GM15510 (cell line): Measurements from ENCODE around the gene DEGS2.

Experiments used
- POLR2A ChIP-seq: IDR thresholded peaks from 3 replicates; pipeline ENCODE4 v1.6.1; 2011; ENCODE audit warnings: borderline replicate concordance; ENCODE audit not compliant: insufficient read length; ENCODE audit errors: extremely low read depth

Gene DEGS2

DNA sequence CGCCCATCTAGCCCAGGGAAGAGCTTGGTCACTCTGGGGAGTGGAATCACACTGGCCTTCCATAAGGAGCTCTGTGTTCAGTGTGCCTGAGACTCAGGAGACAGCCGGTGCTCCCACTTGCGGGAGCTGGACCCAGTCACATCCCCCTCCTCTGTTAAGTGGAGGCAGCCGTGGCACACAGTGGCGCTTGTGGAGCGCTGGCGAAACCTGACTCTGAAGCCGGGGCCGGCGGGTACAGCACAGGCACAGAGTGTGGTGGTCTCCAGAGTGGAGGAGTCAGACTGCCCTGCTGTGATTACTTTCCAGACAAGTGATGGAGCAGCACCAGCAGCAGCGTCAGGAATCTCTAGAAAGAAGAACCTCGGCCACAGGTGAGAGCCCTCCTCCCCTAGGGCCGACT, 33.0 kb downstream of the DEGS2 start:
- TF ChIP-seq POLR2A: no peak

DNA sequence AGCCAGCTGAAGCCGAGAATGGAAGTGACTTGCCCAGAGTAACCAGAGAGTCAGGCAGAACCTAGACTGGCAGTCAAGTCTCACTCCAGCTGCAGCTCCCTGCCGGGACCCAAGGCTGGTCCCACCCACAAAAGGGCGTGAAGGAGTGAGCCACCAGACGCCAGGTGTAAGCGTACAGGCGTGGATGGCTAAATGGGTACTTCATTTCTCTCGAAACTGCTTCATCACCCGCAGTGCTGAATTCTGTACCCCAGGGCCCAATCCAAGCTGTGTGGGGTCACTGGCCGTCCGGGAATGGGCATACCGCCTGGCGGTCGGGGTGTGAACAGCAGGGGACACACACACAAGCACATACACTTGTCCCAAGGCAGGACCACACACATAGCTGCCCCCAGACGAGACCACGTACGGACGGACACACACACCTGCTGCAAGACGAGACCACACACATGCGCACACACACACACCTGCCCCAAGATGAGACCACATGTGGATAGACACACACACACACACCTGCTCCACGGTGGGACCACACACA, 34.8 kb downstream of the DEGS2 start:
- TF ChIP-seq POLR2A: no peak

DNA sequence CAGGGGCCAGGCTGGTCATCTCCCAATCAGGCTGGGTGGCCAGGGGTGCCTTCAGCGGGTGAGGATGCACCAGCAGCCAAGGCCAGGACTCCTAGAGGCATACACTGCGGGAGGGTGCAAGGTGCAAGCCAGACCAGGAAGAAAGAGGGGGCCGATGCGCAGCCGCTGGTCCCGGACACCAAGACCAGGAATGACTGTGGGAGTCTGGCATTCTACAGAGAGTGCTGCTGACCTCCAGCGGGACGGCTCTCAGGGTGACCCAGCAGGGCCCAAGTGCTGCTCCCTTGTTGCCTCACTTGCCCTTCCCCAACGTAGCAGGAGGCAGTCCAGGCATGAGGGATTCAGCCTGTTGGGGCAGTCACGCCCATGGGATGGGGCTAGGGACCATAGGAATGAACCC, 35.8 kb downstream of the DEGS2 start:
- no peak for TF ChIP-seq POLR2A

DNA sequence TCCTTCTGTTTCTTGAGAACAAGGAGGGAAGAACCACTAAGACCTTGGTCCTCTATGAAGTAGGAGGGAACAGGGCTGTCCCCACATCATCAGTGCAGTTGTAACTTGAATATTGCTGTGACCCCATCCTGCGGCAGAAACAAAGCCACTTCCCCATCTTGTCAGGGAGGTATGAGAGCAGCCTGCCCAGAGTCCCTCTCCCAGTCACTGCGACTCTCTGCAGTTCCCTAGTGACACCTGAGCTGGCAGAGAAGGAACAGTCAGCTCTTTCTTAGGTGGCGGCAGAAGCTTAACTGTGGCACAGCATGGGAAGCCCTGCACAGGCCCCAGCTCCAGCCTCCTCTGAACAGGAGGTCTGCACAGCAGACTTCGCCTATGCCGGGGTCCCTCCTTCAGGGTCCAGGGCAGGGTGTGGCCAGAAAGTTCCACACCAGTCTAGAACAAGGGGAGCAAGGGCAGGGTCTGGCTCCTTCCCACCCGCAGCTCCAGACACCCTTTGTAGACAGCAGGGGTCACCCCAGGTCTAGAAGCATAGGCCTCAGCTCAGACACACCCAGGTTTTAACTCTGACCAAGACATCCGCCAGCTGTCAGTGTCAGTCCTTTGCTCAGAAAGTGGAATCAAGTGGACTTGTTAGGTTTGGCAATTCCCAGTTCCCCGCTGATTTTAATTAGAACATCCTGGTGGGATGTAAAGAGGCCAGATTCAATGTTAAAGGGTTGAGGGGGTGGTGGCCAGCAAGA, 36.8 kb downstream of the DEGS2 start:
- TF ChIP-seq POLR2A: no peak

DNA sequence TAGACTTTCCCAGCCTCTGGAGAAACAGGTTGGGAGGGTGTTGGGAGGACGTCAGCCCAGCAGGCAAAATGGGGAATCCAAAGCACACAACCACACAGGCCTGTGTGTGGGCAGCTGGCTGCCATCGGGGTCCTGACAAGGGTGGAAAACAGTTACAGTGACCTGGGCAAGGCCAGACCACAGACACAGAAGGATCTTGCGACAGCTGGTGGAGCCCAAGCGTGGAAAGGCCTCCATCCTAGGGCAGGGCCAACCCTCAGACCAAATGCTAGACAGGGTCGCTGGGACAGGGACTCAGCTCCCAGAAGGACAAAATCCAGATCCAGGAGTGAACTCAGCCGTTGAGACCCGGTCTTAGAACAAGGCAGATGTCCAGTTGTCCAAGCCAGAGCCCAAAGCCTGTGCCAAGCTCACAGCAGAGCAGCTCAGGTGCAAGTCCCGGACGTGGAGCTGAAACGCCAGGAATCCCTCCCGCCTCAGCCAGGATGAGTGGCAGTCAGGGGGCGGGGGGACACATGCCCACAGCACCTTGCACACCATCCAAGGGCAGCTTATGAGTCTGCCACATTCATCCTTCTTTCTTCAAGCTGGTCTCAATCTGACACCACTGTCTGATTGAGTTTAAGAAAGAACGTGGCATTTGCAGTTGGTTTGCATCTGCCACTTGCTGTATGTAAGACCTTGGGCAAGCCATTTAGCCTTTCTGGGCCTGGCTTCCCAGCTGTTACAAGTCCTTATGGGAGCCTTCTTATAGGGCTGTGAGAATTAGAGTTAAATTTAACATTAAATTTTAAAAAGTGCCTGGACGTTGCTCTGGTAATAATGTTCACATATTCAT, 37.6 kb downstream of the DEGS2 start:
- no peak for TF ChIP-seq POLR2A

DNA sequence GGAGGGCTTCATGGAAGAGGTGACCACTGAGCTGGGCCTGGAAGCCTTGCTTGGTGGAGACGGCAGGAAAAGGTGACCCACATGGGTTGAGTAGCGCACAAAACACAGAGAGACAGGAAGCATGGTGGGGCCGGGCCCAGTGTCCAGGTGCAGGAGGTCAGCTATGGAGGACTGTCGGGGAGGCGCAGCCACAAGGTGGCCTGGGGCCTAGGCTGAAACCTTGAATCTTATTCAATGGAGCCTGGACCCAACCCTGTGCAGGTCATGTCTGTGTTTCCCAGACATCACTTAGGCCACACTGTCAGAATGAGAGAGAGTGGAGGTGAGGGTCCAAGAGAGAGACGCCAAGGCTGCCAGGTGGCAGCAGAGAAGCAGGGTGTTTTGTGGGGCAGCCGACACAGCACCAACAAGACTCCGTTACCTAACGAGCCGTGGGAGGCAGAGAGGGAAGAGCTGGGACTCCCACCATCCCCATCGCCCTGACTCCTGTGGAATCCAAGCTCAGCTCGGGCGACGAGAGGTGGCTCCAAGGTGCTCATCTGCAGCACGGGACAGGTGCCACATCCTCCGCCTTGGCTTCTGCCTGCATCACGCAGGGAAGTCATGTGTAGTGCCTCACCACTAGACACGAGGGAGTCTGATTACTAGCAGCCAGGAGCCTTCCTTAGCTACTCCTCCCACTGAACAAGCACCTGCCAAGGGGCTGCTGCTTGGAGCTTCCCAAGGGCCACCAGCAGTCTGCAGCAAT, 38.7 kb downstream of the DEGS2 start:
- no peak for TF ChIP-seq POLR2A

DNA sequence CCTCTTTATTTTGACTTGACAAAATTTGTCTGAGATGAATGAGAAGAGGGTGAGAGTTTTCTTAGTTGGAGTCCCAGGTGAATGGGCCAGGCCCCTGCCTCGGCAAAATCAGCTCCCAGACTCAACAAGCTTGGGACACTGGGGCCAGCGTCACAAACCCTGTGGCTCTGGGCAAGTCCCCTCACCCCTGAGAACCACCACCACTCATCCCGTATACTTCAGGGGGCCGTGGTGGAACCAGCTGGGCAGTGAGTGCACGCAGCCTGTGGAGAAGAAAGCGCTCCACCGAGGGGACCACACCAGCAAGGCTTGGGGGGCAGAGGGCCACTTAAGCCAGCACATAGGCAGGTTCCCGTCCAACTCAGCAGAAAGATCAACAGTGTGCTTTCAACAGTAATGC, 40.2 kb downstream of the DEGS2 start:
- no peak for TF ChIP-seq POLR2A

DNA sequence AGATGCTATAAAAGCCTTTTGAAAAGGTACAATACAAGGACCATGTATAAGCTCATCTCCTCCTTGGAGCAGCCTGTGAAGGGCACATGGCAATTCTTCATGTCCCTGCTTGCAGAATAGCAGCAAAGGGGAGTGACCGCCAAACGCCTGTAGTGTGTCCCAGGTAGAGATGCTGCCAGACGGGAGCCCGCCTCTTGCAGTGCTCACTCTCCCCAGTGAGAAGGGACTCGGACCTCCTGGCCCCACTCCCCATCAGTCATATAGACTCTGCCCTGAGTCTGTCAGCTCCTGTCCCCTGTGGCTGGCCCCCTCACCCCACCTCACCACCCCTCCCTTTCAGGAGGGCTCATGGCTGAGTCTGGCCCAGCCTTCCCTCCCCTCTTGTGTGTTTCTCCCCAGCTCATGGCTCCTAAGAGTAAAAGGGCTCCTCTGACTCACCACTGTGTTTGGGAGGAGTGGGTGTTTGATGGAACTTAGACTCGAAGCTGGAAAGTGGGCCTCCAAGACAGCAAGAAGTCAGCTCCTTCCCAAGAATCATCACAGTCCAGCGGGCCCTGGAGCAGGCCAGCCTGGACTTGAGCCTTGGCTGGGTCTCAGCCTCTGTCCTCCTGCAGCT, 40.9 kb downstream of the DEGS2 start:
- TF ChIP-seq POLR2A: no peak

DNA sequence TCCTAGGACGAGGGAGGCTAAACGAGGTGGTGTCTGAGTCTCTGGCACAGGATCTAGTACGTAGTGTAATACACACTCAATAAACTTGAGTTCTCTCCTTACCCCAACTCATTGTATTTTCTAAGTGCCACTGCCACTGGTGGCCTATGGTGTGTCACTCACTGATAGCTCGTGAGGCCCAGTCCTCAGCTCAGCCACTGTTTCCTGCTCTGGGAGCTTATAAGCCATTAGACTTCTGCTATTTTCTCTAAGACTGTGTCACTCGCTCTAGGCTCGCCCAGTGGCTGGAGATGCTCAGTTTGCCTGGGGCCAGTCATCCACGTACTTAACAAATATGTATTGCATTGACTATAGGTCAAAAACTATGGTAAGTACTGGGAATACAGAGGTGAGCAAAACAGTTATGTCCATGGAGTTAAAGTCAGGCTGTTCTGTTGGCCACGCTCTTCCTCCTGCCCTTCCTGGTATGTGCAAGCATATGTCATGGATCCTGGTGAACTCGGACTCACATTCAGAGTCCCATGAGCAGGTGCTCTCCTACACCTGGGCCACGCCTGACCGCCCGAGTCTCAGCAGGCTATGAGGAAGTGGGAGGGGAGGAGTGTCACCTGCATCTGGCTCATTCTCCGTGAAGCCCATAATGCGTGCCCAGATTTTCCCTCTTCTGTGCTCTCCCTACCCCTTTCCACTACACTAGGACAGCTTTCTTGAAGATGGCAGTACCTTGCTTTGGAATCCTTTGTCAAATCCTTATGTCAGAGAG, 41.6 kb downstream of the DEGS2 start:
- TF ChIP-seq POLR2A: no peak

DNA sequence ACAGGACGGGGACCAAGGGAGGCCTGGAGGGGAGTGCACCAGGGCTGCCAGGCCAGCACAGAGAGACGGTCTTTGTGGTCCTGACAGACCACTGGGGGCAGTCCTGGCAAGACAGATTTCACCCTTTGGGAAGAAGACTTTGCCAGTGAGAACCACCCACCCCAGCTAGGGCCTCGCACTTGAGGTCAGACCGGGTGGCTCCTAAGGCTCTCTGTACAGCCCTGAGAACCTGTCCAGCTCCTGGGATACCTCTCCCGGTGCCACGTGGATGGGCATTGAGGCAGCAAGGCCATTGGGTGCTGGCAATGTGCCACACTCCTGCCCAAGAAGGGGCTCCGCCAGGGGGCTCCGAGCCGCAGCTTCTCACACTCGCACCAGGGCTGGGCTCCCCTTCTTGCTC, 42.4 kb downstream of the DEGS2 start:
- no peak for TF ChIP-seq POLR2A

DNA sequence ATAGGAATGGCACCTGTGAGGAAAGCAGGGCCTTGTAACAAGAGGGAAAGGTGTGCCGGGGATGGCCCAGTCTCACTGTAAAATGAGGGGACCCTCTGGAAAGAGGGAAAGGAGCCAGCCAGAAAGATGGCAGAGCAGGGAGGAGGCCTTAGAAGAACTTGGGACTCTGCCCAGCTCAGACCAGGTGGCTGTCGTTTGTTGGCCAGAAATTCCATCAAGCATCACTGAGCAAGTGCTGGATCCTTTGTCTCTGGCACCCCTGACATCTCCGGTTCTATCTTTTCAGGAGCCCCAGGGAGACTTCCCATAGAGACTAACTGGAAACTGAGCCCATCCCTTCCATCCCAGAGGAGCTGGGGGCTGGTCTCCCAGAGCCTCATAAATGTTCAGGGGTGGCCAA, 43.3 kb downstream of the DEGS2 start:
- no peak for TF ChIP-seq POLR2A

DNA sequence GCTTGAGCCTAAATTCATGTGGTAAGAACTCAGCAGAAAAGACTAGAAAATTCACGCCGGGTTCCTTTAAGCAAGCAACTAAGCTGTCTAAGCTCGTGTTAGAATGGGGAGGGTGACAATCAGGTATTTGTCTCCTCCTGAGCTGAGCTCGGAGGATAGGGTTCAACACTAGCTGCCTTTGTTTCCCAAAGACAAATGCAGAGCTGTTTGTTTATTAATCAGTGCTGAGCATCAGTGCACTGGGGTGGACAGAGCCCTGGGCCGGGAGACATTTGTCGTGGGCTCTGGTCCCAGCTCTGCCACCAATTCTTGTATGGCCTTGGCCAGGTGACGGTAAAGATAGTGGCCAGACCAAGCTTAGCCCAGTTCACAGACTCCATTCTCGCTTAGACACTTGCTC, 43.7 kb downstream of the DEGS2 start:
- TF ChIP-seq POLR2A: no peak

DNA sequence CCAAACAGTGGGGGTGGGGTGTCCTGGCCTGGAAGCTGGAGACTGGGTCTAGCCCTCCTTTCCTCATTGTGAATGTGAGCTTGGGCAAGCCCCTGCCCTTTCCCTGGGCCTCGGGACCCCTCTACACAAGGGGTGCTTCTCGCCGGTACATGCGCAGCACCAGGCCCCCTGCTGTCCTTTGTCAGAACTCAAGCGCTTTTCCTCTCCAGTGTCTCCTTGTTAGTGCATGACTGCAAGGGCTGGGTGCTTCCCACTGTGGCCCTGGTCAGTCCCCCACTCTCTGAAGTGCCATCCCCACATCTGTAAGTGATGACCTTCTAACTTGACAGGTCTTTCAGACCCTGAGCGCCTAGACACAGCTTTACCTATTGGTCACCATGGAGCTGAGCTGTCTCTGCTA, 44.2 kb downstream of the DEGS2 start:
- no peak for TF ChIP-seq POLR2A
